MM.1S (cell line): ENCODE results near the gene EPX.

Experiments used
- DNase-seq: peaks from one replicate; pipeline ENCODE4 v3.0.0-alpha.2; 2015
- H2AFZ ChIP-seq: fragments of 300-600 bp; sonication (generic); 2 replicates; pipeline ENCODE4 v1.6.0; 2016; ENCODE audit warnings: antibody characterized with exemption, low read length
- H3F3A ChIP-seq: fragments of 300-600 bp; sonication (generic); 2 replicates; pipeline ENCODE4 v1.6.1; 2016; ENCODE audit warnings: mild to moderate bottlenecking, antibody characterized with exemption, low read length, moderate library complexity, mixed read lengths; ENCODE audit not compliant: insufficient read depth
- H3K27ac ChIP-seq: fragments of 300-600 bp; sonication (generic); 2 replicates; pipeline ENCODE4 v1.5.1; 2016; ENCODE audit warnings: mild to moderate bottlenecking, low read length
- H3K27me3 ChIP-seq: fragments of 300-600 bp; sonication (generic); replicated peaks from 2 replicates; pipeline ENCODE4 v1.6.0; 2016; ENCODE audit warnings: low read length; ENCODE audit not compliant: insufficient read depth
- H3K36me3 ChIP-seq: fragments of 300-600 bp; sonication (generic); replicated peaks from 2 replicates; pipeline ENCODE4 v1.6.1; 2016; ENCODE audit warnings: mild to moderate bottlenecking, low read length, mixed read lengths; ENCODE audit not compliant: insufficient read depth
- H3K4me1 ChIP-seq: fragments of 300-600 bp; sonication (generic); 2 replicates; pipeline ENCODE4 v1.6.1; 2016; ENCODE audit warnings: low read length, mixed read lengths
- H3K4me2 ChIP-seq: fragments of 300-600 bp; sonication (generic); 2 replicates; pipeline ENCODE4 v1.6.0; 2016; ENCODE audit warnings: low read depth, low read length
- H3K4me3 ChIP-seq: fragments of 300-600 bp; sonication (generic); 2 replicates; pipeline ENCODE4 v1.5.1; 2016; ENCODE audit warnings: low read length, mixed read lengths
- H3K79me2 ChIP-seq: fragments of 300-600 bp; sonication (generic); 2 replicates; pipeline ENCODE4 v1.6.1; 2016; ENCODE audit warnings: mixed run types, low read length, mixed read lengths
- H3K9ac ChIP-seq: fragments of 300-600 bp; sonication (generic); 2 replicates; pipeline ENCODE4 v1.6.1; 2016; ENCODE audit warnings: low read length, mixed read lengths
- H3K9me2 ChIP-seq: fragments of 300-600 bp; sonication (generic); replicated peaks from 2 replicates; pipeline ENCODE4 v1.6.1; 2016; ENCODE audit warnings: mild to moderate bottlenecking, low read length, mixed read lengths; ENCODE audit not compliant: insufficient read depth
- H3K9me3 ChIP-seq: fragments of 300-600 bp; sonication (generic); replicated peaks from 2 replicates; pipeline ENCODE4 v1.6.1; 2016; ENCODE audit warnings: mild to moderate bottlenecking, low read length, mixed read lengths; ENCODE audit not compliant: insufficient read depth
- H4K20me1 ChIP-seq: fragments of 300-600 bp; sonication (generic); 2 replicates; pipeline ENCODE4 v1.6.1; 2016; ENCODE audit warnings: mild to moderate bottlenecking, low read length, moderate library complexity, mixed read lengths; ENCODE audit not compliant: insufficient read depth
- CTCF ChIP-seq: fragments of 300-600 bp; sonication (generic); IDR thresholded peaks from 2 replicates; pipeline ENCODE4 v1.5.1; 2016; ENCODE audit warnings: antibody characterized with exemption, low read length, mixed read lengths
- EZH2 ChIP-seq: fragments of 300-600 bp; sonication (generic); optimal IDR thresholded peaks from 2 replicates; pipeline ENCODE3; 2017; ENCODE audit warnings: low read depth, mild to moderate bottlenecking, antibody characterized with exemption, low read length, mixed read lengths
- EZH2phosphoT487 ChIP-seq: fragments of 300-600 bp; sonication (generic); IDR thresholded peaks from 2 replicates; pipeline ENCODE4 v1.6.1; 2018; ENCODE audit warnings: antibody characterized with exemption, low read length

The EPX gene

GRCh38 chr17:58187675-58188074, 4.9 kb upstream of the EPX start:
- no peaks in the 10 kb centered on the region for H3K79me2 ChIP-seq
- H3K9ac ChIP-seq = no peak overlapping the region
- no peak overlapping the region for H3K27ac ChIP-seq
- H3K9me2 ChIP-seq = no peaks in the 10 kb centered on the region
- no peaks in the 10 kb centered on the region for H3K9me3 ChIP-seq
- no peak overlapping the region for H3K4me3 ChIP-seq
- H3F3A ChIP-seq = no peaks in the 10 kb centered on the region
- no peak for TF ChIP-seq EZH2
- no peak for TF ChIP-seq EZH2phosphoT487
- no peak for TF ChIP-seq CTCF
- no peak overlapping the region for H2AFZ ChIP-seq
- DNase-seq = no peak
- no peak overlapping the region for H3K4me2 ChIP-seq
- peaks cover 15% of the 10 kb centered on the region for H3K27me3 ChIP-seq
- H3K4me1 ChIP-seq = 0 out of 2 replicates have a peak, but pooled peaks cover 4% of the 10 kb centered on the region
- no peaks in the 10 kb centered on the region for H4K20me1 ChIP-seq
- H3K36me3 ChIP-seq = no peaks in the 10 kb centered on the region

GRCh38 chr17:58189436-58190146, 2.9 kb upstream of the EPX start:
- Histone ChIP-seq H3K9me3 (no peaks in the 10 kb centered on the region), H3K27me3 (peaks cover 34% of the 10 kb centered on the region), H3K27ac (no peak overlapping the region), H3K9ac (no peak overlapping the region), H3K4me2 (no peak overlapping the region), H2AFZ (no peak overlapping the region), H3K4me1 (0 out of 2 replicates have a peak, but pooled peaks cover 4% of the 10 kb centered on the region), H3K36me3 (no peaks in the 10 kb centered on the region), H4K20me1 (no peaks in the 10 kb centered on the region), H3K79me2 (no peaks in the 10 kb centered on the region), H3K4me3 (no peak overlapping the region), H3F3A (no peaks in the 10 kb centered on the region), H3K9me2 (no peaks in the 10 kb centered on the region)
- no peak for DNase-seq
- no peak for TF ChIP-seq CTCF

GRCh38 chr17:58191241-58191896, 1.2 kb upstream of the EPX start:
- no peak overlapping the region for H2AFZ ChIP-seq
- no peaks in the 10 kb centered on the region for H3K9me3 ChIP-seq
- no peaks in the 10 kb centered on the region for H3K36me3 ChIP-seq
- no peak overlapping the region for H3K4me2 ChIP-seq
- H3K4me3 ChIP-seq = no peak overlapping the region
- no peak for TF ChIP-seq EZH2
- TF ChIP-seq EZH2phosphoT487 = no peak
- no peak for TF ChIP-seq CTCF
- no peak for DNase-seq
- no peaks in the 10 kb centered on the region for H3F3A ChIP-seq
- H3K27ac ChIP-seq = no peak overlapping the region
- H3K9ac ChIP-seq = no peak overlapping the region
- no peaks in the 10 kb centered on the region for H4K20me1 ChIP-seq
- 0 out of 2 replicates have a peak, but pooled peaks cover 4% of the 10 kb centered on the region for H3K4me1 ChIP-seq
- no peaks in the 10 kb centered on the region for H3K79me2 ChIP-seq
- peaks cover 51% of the 10 kb centered on the region for H3K27me3 ChIP-seq
- H3K9me2 ChIP-seq = no peaks in the 10 kb centered on the region
